Measurements from ENCODE around the gene TMEM117. TPM values are rescaled to one million over a fixed set of nuclear protein-coding genes. Genes with fewer than 3 reads are reported as not detected.

TMEM117 gene
- total RNA-seq, 1 donor from 2014 or later: 13.1 TPM

DNA sequence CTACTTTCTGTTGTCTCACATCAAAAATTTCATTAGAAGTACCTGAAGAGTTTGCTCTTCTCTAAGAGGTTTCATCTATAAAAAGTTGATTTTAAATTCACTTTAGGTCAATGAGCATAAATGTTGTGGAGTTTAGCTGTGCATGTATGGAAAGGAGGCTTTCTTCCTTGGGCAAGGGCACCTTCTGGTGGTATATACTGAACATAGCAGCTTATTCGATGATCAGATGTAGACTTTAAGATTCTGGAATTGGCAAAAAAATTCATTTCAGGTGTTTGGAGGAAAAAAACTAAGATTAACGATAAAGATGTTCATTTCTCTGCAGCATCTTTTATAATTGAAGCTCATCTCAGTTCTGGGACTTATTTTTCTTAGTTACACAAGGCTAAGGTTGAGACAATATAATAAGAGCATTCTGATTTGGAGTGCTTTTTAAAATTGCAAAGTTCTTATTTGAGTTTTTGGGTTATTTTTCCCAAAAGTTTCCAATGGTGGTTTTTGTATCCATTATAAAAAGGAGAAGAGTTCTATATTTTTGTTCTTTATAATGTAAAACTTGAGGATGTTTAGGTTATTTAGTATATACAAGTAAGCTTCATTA, 46.8 kb downstream of the TMEM117 start:
- no peaks in the 10 kb centered on the region for H3K27me3 ChIP-seq (ENCODE audit: insufficient read depth, low read length)
- no peak overlapping the region for H2AFZ ChIP-seq (ENCODE audit: low read depth, low read length)
- no peak overlapping the region for H3K4me3 Mint-ChIP-seq (ENCODE audit: unreplicated experiment)
- no peaks in the 10 kb centered on the region for H3K9me3 ChIP-seq (ENCODE audit: insufficient read depth, low read depth, low read length)
- DNase-seq (ENCODE audit: low read depth): peak; percentile 31
- H3K9me3 Mint-ChIP-seq (ENCODE audit: unreplicated experiment): no peaks in the 10 kb centered on the region
- H4K20me1 ChIP-seq (ENCODE audit: insufficient read depth, low read length): no peaks in the 10 kb centered on the region
- no peaks in the 10 kb centered on the region for H3K36me3 ChIP-seq (ENCODE audit: insufficient read depth, low read length)
- no peak for TF ChIP-seq EZH2 (IDR thresholded peaks at IDR 0.05; ENCODE audit: insufficient read depth, low read length)
- TF ChIP-seq, protein P1, sequence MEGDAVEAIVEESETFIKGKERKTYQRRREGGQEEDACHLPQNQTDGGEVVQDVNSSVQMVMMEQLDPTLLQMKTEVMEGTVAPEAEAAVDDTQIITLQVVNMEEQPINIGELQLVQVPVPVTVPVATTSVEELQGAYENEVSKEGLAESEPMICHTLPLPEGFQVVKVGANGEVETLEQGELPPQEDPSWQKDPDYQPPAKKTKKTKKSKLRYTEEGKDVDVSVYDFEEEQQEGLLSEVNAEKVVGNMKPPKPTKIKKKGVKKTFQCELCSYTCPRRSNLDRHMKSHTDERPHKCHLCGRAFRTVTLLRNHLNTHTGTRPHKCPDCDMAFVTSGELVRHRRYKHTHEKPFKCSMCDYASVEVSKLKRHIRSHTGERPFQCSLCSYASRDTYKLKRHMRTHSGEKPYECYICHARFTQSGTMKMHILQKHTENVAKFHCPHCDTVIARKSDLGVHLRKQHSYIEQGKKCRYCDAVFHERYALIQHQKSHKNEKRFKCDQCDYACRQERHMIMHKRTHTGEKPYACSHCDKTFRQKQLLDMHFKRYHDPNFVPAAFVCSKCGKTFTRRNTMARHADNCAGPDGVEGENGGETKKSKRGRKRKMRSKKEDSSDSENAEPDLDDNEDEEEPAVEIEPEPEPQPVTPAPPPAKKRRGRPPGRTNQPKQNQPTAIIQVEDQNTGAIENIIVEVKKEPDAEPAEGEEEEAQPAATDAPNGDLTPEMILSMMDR (IDR thresholded peaks at IDR 0.05; ENCODE audit: insufficient read depth, low read depth, low read length): peak; percentile 96
- no peak overlapping the region for H3K9ac ChIP-seq (ENCODE audit: low read length)
- peak; percentile 47 for FAIRE-seq
- H3K4me1 ChIP-seq (ENCODE audit: insufficient read depth, low read length): no peaks in the 10 kb centered on the region
- no peaks in the 10 kb centered on the region for H3K27me3 Mint-ChIP-seq (ENCODE audit: low read depth, unreplicated experiment)
- H3K79me2 ChIP-seq (ENCODE audit: insufficient read depth, low read length): no peaks in the 10 kb centered on the region
- peaks cover 9% of the 10 kb centered on the region for H3K4me1 Mint-ChIP-seq (ENCODE audit: low read depth, unreplicated experiment)
- no peak overlapping the region for H3K4me3 ChIP-seq (ENCODE audit: insufficient read depth, low read depth, low read length)
- no peaks in the 10 kb centered on the region for H3K36me3 Mint-ChIP-seq (ENCODE audit: low read depth, unreplicated experiment)
- no peak overlapping the region for H3K27ac ChIP-seq (ENCODE audit: low read depth, low read length)
- no peak overlapping the region for H3K27ac Mint-ChIP-seq (ENCODE audit: unreplicated experiment)
- H3K4me2 ChIP-seq (ENCODE audit: low read length): no peak overlapping the region

DNA sequence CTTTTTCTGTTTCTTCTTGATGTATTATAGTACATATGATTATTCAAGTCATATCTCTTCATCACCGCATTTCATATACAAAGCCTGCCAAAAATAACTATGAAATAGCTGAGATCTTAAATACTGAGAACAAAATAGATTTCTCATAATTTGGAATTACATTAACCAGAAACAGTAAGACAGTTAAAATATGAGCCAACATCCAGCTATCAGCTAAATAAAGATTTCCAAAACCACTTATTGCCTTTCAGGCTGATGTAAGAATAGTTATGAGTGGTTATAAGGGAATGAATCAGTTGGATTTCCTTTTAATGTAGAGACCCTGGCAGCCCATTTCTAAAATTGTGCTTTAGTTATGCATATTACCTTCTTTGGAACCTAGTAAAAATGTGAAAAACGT, 47.4 kb downstream of the TMEM117 start:
- Mint-ChIP-seq H3K27ac (ENCODE audit: unreplicated experiment) (peak overlapping the region; percentile 44), H3K4me3 (ENCODE audit: unreplicated experiment) (no peak overlapping the region)

DNA sequence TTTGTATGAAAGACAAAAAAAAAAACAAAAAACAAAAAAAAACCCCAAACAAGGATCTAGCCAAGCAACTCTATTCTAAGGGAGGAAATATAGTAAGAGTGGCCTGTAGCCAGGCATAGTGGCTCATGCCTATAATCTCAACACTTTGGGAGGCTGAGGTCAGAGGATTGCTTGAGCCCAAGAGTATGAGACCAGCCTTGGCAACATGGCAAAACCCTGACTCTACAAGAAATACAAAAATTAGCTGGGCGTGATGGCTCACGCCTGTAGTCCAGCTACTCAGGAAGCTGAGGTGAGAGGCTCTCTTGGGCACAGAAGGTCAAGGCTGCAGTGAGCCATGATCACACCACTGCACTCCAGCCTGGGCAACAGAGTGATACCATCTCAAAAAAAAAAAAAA, 47.9 kb downstream of the TMEM117 start:
- no peak overlapping the region for H3K27ac ChIP-seq (ENCODE audit: low read depth, low read length)
- H3K9me3 ChIP-seq (ENCODE audit: insufficient read depth, low read depth, low read length): no peaks in the 10 kb centered on the region
- H3K4me3 ChIP-seq (ENCODE audit: insufficient read depth, low read depth, low read length): no peak overlapping the region
- no peak overlapping the region for H2AFZ ChIP-seq (ENCODE audit: low read depth, low read length)
- no peaks in the 10 kb centered on the region for H3K4me1 ChIP-seq (ENCODE audit: insufficient read depth, low read length)
- H3K4me3 Mint-ChIP-seq (ENCODE audit: unreplicated experiment): no peak overlapping the region
- no peak overlapping the region for H3K4me2 ChIP-seq (ENCODE audit: low read length)
- no peak overlapping the region for H3K9ac ChIP-seq (ENCODE audit: low read length)
- H4K20me1 ChIP-seq (ENCODE audit: insufficient read depth, low read length): no peaks in the 10 kb centered on the region
- H3K9me3 Mint-ChIP-seq (ENCODE audit: unreplicated experiment): no peaks in the 10 kb centered on the region
- H3K36me3 Mint-ChIP-seq (ENCODE audit: low read depth, unreplicated experiment): no peaks in the 10 kb centered on the region
- no peaks in the 10 kb centered on the region for H3K27me3 ChIP-seq (ENCODE audit: insufficient read depth, low read length)
- DNase-seq (ENCODE audit: low read depth): no peak
- no peaks in the 10 kb centered on the region for H3K36me3 ChIP-seq (ENCODE audit: insufficient read depth, low read length)
- no peaks in the 10 kb centered on the region for H3K79me2 ChIP-seq (ENCODE audit: insufficient read depth, low read length)
- TF ChIP-seq, protein P1 (IDR thresholded peaks at IDR 0.05; ENCODE audit: insufficient read depth, low read depth, low read length): no peak
- TF ChIP-seq EZH2 (IDR thresholded peaks at IDR 0.05; ENCODE audit: insufficient read depth, low read length): no peak
- H3K27ac Mint-ChIP-seq (ENCODE audit: unreplicated experiment): peak overlapping the region; percentile 44
- peaks cover 9% of the 10 kb centered on the region for H3K4me1 Mint-ChIP-seq (ENCODE audit: low read depth, unreplicated experiment)
- FAIRE-seq: no peak
- H3K27me3 Mint-ChIP-seq (ENCODE audit: low read depth, unreplicated experiment): no peaks in the 10 kb centered on the region

More for the DNA sequence above, 47.4 kb downstream of the TMEM117 start:
- no peaks in the 10 kb centered on the region for H3K36me3 Mint-ChIP-seq (ENCODE audit: low read depth, unreplicated experiment)
- no peaks in the 10 kb centered on the region for H3K27me3 Mint-ChIP-seq (ENCODE audit: low read depth, unreplicated experiment)
- Histone ChIP-seq H3K4me3 (ENCODE audit: insufficient read depth, low read depth, low read length) (no peak overlapping the region), H3K9ac (ENCODE audit: low read length) (no peak overlapping the region), H3K79me2 (ENCODE audit: insufficient read depth, low read length) (no peaks in the 10 kb centered on the region), H3K4me2 (ENCODE audit: low read length) (no peak overlapping the region), H3K27ac (ENCODE audit: low read depth, low read length) (no peak overlapping the region), H3K9me3 (ENCODE audit: insufficient read depth, low read depth, low read length) (no peaks in the 10 kb centered on the region), H2AFZ (ENCODE audit: low read depth, low read length) (no peak overlapping the region), H4K20me1 (ENCODE audit: insufficient read depth, low read length) (no peaks in the 10 kb centered on the region), H3K4me1 (ENCODE audit: insufficient read depth, low read length) (no peaks in the 10 kb centered on the region), H3K36me3 (ENCODE audit: insufficient read depth, low read length) (no peaks in the 10 kb centered on the region), H3K27me3 (ENCODE audit: insufficient read depth, low read length) (no peaks in the 10 kb centered on the region)
- FAIRE-seq (no peak), DNase-seq (ENCODE audit: low read depth) (no peak)
- peaks cover 9% of the 10 kb centered on the region for H3K4me1 Mint-ChIP-seq (ENCODE audit: low read depth, unreplicated experiment)
- no peaks in the 10 kb centered on the region for H3K9me3 Mint-ChIP-seq (ENCODE audit: unreplicated experiment)
- TF ChIP-seq EZH2 (IDR thresholded peaks at IDR 0.05; ENCODE audit: insufficient read depth, low read length): no peak
- TF ChIP-seq, protein P1 (IDR thresholded peaks at IDR 0.05; ENCODE audit: insufficient read depth, low read depth, low read length): no peak
